Skin epidermis (tissue), 12 donors: ENCODE results near the gene SCAMP1.
"Not testable (repeated sequence)": the region's sequence is repeated elsewhere in the genome, so short reads cannot be mapped to it uniquely, and the experiment has no call there.

Experiments
- H3K27ac ChIP-seq, 21 experiments: fragments of 200-600 bp; sonication (generic) in 11 of 21; one replicate each; pipeline ENCODE4 v1.5.0; 2020; ENCODE audit warnings: mild to moderate bottlenecking in 3 of 21, inconsistent platforms in 2 of 21, moderate library complexity in 2 of 21
- H3K4me3 ChIP-seq, 7 experiments: fragments of 200-600 bp; sonication (generic) in 2 of 7; one replicate each; pipeline ENCODE4 v1.5.0; 2020; ENCODE audit warnings: inconsistent platforms in 2 of 7, mild to moderate bottlenecking in 2 of 7, moderate library complexity in 1 of 7

The SCAMP1 gene

DNA sequence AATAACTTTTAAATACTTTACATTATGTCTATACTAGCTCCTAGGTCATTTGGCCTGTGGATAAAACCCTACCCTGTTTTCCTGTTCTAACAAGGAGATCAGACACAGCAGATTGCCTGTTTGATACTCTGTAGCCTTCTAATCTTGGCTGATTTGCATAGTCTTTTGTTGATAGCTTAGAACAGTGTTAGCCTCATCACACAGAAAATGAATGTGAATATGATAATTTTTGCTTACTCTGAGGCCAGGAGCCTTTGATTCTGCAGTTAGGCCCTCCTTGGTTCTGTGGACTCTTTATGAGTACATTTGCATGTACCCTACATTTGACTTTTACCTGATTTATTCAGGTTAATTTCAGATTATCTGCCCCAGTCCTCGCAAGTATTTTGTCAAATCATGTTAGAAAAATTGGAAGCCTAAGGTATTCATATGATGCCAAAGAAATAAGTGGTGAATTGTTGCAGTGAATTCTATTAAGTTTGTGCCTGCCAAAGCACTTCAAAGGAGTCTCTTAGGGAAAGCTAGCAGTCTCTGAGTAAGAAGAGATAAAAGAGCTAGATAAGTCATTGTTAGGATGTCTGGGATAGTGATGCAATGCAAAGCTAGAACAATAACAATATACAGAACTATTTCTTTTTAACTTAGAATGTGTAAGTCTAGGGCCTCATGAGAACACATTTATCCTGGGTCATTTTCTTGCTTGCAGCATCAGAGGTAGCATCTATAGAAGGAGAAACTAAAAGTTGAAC, 56.4 kb downstream of the SCAMP1 start:
- no peak overlapping the region for H3K27ac ChIP-seq
- no peak overlapping the region for H3K4me3 ChIP-seq

DNA sequence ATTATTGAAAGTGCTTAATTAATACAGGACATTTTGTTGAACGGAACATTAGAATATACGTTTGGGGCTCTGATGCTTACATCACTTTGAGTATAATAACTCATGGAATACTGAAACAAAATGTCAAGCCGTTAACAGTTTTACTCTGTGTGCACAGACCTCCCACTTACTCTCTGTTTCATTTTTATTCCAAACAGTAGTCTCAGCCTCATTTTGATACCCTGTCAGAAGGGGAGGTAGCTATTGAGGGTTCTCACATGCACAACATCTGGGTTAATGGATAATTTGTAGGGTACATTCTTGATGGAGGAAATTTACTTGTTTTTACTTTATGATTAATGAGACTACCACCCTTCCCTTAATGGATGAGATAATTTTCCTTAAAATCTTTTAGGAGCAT, 59.0 kb downstream of the SCAMP1 start:
- Histone ChIP-seq H3K27ac (no peak overlapping the region), H3K4me3 (no peak overlapping the region)

- Histone ChIP-seq H3K27ac (no peak overlapping the region), H3K4me3 (no peak overlapping the region)
These were observed 60.1 kb downstream of the SCAMP1 start for GRCh38 chr5:78420548-78420947.

- Histone ChIP-seq H3K4me3 (no peak overlapping the region), H3K27ac (no peak overlapping the region)
These were observed 64.2 kb downstream of the SCAMP1 start for GRCh38 chr5:78424665-78425064.

DNA sequence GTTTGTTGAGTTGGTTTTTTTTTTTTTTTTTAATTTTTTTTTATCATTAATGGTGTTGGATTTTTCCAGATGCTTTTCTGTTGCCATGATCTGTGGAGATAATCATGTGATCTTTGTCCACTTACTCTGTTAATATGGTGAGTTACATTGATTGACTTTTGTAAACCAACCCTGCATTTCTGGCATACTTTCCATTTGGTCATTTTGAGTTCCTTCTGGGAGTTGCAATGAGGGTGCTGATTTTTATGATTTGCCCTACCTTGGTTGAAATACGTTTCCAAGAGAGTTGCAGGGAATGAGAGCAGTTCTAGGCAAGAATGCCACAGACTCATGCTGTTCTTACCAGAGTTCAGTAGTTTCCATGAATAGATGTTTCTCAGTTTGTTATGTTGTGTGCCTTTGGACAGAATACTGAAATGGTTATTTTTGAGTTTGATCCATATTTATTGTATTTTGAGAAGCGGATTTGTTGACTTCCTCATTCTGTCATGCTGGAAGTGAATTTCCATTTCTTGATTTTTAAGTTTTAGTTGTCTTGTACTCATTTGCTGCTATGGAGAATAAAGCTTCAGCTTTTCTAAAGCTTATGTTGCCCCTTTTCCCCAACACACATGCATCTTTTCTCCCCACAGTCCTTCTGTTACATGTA, 69.0 kb downstream of the SCAMP1 start:
- H3K27ac ChIP-seq = no peak overlapping the region
- no peak overlapping the region for H3K4me3 ChIP-seq

DNA sequence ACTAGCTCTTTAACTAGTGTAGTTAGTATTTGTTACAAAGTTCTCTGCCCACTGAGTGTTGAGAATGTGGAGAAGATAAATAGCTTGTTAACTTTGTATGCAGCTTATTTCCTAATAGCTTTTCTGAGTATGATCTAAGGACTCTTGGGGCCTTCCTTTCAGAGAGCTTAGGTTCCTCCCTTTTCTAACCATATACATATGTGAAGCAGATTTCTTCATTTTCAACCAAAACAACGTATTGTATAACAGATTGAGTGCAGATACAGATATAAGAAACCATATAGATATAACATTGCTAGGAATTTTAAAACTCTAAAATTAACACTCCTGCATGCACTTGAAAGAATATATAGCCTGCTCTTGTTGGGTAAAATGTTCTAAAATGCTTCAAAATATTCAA, 70.4 kb downstream of the SCAMP1 start:
- H3K27ac ChIP-seq = no peak overlapping the region
- no peak overlapping the region for H3K4me3 ChIP-seq

GRCh38 chr5:78433972-78434371, 73.6 kb downstream of the SCAMP1 start:
- Histone ChIP-seq H3K4me3 (no peak overlapping the region), H3K27ac (no peak overlapping the region)

- Histone ChIP-seq H3K4me3 (no peak overlapping the region), H3K27ac (no peak overlapping the region)
These were observed 87.5 kb downstream of the SCAMP1 start for GRCh38 chr5:78447775-78448424.

DNA sequence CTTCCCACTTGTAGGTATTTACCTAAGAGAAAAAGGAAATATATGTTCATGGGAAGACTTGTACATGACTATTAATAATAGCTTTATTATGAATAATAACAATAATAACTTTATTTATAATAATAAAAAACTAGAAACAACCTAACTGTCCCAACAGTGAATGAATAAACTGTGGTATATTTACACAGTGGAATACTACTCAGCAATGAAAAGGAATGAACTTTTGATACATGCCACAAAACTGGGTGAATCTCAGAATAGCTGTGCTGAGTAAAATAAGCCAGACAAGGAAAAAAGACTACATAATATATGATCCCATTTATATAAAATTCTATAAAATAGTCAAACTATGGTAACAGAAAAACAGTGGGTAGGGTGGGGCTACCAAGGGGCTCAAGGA, 88.7 kb downstream of the SCAMP1 start:
- no peak overlapping the region for H3K4me3 ChIP-seq
- no peak overlapping the region for H3K27ac ChIP-seq

GRCh38 chr5:78457507-78457906, 97.1 kb downstream of the SCAMP1 start:
- H3K27ac ChIP-seq, H3K4me3 ChIP-seq: not testable (repeated sequence)

DNA sequence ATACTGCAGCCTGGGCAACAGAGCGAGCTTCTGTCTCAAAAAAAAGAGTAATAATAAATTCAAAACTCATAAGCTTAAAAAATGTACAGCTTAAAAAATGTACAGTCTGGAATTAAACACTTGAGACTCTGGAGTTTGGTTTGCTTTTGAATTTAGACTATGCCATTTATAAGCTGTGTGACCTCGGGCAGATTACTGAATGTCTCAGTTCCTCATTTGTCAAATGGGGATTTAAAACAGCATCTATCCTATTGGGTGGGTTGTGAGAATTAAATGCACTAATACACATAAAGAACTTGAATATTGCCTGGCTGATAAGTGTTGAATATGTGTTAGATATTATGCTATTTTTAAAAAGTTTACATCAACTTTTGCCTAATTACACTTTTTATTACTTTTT, 98.4 kb downstream of the SCAMP1 start:
- Histone ChIP-seq H3K4me3 (no peak overlapping the region), H3K27ac (no peak overlapping the region)

DNA sequence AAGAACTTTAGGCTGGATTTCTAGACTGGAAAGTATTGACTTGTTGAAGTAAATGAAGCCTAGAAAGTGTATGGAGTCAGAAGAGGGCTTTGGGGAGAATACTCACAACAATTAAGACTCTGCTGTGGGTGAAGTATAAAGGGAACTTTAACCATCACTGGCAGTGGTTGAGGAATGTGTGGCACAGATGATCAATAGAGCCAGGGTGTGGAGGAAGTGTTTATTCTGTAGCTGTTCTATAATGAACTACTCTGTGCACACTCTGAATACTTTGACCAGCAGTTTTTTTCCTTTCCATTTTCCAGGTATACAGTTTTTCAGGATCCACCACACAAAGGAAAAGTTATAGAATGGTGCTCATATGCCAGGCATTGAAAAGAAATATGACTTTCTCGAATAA, 106.7 kb downstream of the SCAMP1 start:
- H3K27ac ChIP-seq = no peak overlapping the region
- H3K4me3 ChIP-seq = no peak overlapping the region

- Histone ChIP-seq H3K27ac (no peak overlapping the region), H3K4me3 (no peak overlapping the region)
These were observed 107.4 kb downstream of the SCAMP1 start for GRCh38 chr5:78467752-78468357.

- no peak overlapping the region for H3K27ac ChIP-seq
- H3K4me3 ChIP-seq = no peak overlapping the region
These were observed 111.5 kb downstream of the SCAMP1 start for GRCh38 chr5:78471896-78472295.

GRCh38 chr5:78472469-78473106, 112.2 kb downstream of the SCAMP1 start:
- Histone ChIP-seq H3K27ac (no peak overlapping the region), H3K4me3 (no peak overlapping the region)

DNA sequence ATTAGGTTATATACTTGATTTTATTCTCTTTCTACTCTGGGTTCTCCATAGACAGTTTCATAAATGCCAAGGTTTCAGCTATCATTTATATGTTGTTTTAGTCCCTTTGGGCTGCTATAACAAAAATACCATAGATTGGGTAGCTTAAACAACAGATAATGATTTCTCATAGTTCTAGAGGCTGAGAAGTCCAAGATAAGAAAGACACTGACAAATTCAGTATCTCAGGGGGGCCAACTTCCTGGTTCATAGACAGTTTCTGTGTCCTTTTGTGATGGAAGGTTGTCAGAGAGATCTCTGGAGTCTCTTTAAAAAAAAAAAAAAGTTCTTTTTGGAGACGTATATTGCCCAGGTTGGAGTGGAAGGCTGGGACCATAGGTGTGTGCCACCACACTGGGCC, 113.3 kb downstream of the SCAMP1 start:
- H3K4me3 ChIP-seq = no peak overlapping the region
- no peak overlapping the region for H3K27ac ChIP-seq

- no peak overlapping the region for H3K27ac ChIP-seq
- H3K4me3 ChIP-seq = no peak overlapping the region
These were observed 115.0 kb downstream of the SCAMP1 start for GRCh38 chr5:78475370-78475769.

DNA sequence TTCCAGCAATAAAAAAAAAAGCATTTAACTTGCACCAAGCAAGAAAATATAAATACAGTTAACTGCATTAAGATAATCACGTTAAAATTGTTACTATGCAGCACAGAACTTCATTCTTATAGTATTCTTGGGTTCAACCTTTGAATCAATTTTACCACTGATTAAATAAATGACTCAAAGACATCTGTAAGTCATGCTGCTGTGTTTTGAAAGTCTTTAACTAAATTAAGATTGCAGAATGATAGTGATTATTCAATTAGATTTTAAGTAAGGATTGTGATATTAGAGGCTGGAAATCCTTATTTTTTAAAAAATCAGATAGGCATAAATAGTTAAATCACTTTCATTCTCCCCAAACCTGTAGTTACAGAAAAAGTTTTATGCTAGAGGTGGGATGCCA, 116.4 kb downstream of the SCAMP1 start:
- H3K27ac ChIP-seq = no peak overlapping the region
- no peak overlapping the region for H3K4me3 ChIP-seq

GRCh38 chr5:78482948-78483347, 122.5 kb downstream of the SCAMP1 start:
- H3K4me3 ChIP-seq = no peak overlapping the region
- H3K27ac ChIP-seq = no peak overlapping the region

- Histone ChIP-seq H3K4me3 (no peak overlapping the region), H3K27ac (peak overlapping the region in 1 of 21 experiments; percentile 15)
These were observed 123.5 kb downstream of the SCAMP1 start for GRCh38 chr5:78483809-78484521.
